ENCODE data around the gene BEAN1. TPM values are rescaled to one million over a fixed set of nuclear protein-coding genes. Genes with fewer than 3 reads are reported as not detected.

BEAN1 gene
- polyA plus RNA-seq, 1 of the 3 experiments (the other 2 are of a cell fraction), result 0.07 TPM

GRCh38 chr16:66478733-66479511 is 51.8 kb downstream of the BEAN1 start (continued):
- TF ChIP-seq ZBTB33 (IDR thresholded peaks at IDR 0.05; ENCODE audit: borderline replicate concordance, low read depth) (no peak), FOSL2 (IDR thresholded peaks at IDR 0.05; ENCODE audit: borderline replicate concordance, low read depth) (no peak)
- TF ChIP-seq, protein P1, sequence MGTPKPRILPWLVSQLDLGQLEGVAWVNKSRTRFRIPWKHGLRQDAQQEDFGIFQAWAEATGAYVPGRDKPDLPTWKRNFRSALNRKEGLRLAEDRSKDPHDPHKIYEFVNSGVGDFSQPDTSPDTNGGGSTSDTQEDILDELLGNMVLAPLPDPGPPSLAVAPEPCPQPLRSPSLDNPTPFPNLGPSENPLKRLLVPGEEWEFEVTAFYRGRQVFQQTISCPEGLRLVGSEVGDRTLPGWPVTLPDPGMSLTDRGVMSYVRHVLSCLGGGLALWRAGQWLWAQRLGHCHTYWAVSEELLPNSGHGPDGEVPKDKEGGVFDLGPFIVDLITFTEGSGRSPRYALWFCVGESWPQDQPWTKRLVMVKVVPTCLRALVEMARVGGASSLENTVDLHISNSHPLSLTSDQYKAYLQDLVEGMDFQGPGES (IDR thresholded peaks at IDR 0.05; ENCODE audit: low read depth, low read length), result no peak
- TF ChIP-seq, protein P2, sequence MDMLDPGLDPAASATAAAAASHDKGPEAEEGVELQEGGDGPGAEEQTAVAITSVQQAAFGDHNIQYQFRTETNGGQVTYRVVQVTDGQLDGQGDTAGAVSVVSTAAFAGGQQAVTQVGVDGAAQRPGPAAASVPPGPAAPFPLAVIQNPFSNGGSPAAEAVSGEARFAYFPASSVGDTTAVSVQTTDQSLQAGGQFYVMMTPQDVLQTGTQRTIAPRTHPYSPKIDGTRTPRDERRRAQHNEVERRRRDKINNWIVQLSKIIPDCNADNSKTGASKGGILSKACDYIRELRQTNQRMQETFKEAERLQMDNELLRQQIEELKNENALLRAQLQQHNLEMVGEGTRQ (IDR thresholded peaks at IDR 0.05; ENCODE audit: borderline replicate concordance, low read depth, low read length), result no peak

DNA sequence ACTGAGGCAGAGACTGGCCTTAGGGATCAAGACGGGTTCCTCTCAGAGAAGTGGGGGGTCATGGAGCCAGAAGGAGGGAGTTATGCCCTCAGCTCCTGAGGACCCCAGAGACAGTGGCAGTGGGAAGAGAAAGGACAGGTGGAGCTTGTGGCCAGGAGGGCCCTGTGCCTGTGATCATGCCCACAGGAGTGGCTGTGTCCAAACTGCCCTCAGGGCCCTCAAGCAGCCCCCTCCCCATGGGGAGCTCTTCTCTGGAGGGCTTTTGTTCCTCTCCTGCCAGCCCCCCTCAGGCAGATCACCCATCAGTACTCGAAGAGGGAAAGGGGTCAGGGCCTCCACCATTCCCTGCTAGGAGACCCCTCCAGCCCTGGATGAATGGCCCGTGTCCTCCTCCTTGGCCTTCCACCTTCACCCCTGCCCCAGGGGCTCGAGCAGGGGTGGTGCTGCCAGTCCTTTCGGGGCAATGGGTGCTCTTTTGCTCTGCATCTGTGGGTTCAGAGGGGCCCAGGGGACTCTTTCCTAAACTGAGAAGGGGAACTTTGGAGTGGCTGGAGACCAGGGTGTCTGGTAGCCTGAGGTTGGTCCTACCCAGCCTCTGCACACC is 52.7 kb downstream of the BEAN1 start:
- no peak for DNase-seq
- no peak for TF ChIP-seq GABPA (IDR thresholded peaks at IDR 0.05; ENCODE audit: low read depth)
- no peak for TF ChIP-seq PBX3 (IDR thresholded peaks at IDR 0.05)
- no peak for TF ChIP-seq POLR2AphosphoS5 (IDR thresholded peaks at IDR 0.05; ENCODE audit: low read depth, low read length)
- TF ChIP-seq, protein P3, sequence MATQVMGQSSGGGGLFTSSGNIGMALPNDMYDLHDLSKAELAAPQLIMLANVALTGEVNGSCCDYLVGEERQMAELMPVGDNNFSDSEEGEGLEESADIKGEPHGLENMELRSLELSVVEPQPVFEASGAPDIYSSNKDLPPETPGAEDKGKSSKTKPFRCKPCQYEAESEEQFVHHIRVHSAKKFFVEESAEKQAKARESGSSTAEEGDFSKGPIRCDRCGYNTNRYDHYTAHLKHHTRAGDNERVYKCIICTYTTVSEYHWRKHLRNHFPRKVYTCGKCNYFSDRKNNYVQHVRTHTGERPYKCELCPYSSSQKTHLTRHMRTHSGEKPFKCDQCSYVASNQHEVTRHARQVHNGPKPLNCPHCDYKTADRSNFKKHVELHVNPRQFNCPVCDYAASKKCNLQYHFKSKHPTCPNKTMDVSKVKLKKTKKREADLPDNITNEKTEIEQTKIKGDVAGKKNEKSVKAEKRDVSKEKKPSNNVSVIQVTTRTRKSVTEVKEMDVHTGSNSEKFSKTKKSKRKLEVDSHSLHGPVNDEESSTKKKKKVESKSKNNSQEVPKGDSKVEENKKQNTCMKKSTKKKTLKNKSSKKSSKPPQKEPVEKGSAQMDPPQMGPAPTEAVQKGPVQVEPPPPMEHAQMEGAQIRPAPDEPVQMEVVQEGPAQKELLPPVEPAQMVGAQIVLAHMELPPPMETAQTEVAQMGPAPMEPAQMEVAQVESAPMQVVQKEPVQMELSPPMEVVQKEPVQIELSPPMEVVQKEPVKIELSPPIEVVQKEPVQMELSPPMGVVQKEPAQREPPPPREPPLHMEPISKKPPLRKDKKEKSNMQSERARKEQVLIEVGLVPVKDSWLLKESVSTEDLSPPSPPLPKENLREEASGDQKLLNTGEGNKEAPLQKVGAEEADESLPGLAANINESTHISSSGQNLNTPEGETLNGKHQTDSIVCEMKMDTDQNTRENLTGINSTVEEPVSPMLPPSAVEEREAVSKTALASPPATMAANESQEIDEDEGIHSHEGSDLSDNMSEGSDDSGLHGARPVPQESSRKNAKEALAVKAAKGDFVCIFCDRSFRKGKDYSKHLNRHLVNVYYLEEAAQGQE (IDR thresholded peaks at IDR 0.05; ENCODE audit: low read depth, low read length), result no peak
- TF ChIP-seq RXRA (IDR thresholded peaks at IDR 0.05; ENCODE audit: borderline replicate concordance, low read depth), result no peak
- TF ChIP-seq MEF2A (IDR thresholded peaks at IDR 0.05; ENCODE audit: borderline replicate concordance, low read depth), result no peak
- TF ChIP-seq TEAD4 (IDR thresholded peaks at IDR 0.05; ENCODE audit: borderline replicate concordance, insufficient read depth), result no peak
- TF ChIP-seq ELF1 (IDR thresholded peaks at IDR 0.05), result no peak
- TF ChIP-seq EP300 (IDR thresholded peaks at IDR 0.05; ENCODE audit: borderline replicate concordance in 1 of 2, low read depth in 1 of 2, low read length in 1 of 2), result no peak
- no peak for TF ChIP-seq SIN3A (IDR thresholded peaks at IDR 0.05; ENCODE audit: borderline replicate concordance, low read depth, low read length)
- TF ChIP-seq RFX5 (IDR thresholded peaks at IDR 0.05; ENCODE audit: low read length), result no peak
- no peak for TF ChIP-seq CHD2 (IDR thresholded peaks at IDR 0.05; ENCODE audit: low read length, partially characterized antibody)
- TF ChIP-seq, protein P1 (IDR thresholded peaks at IDR 0.05; ENCODE audit: low read depth, low read length), result no peak
- WGBS (ENCODE audit: low lambda C conversion rate), result 69% methylated on average over 4 of the region's 5 CpGs

More for the DNA sequence above, 52.7 kb downstream of the BEAN1 start:
- Histone ChIP-seq H4K20me1 (ENCODE audit: insufficient read depth) (no peaks in the 10 kb centered on the region), H3K9me3 (no peaks in the 10 kb centered on the region), H3K4me2 (no peak overlapping the region), H3K36me3 (replicated peaks in 1 of 2; ENCODE audit: control insufficient read depth in 1 of 2, insufficient read depth in 2 of 2, low read length in 1 of 2) (no peaks in the 10 kb centered on the region), H3K79me2 (ENCODE audit: insufficient read depth) (no peaks in the 10 kb centered on the region), H3K4me1 (ENCODE audit: control insufficient read depth in 1 of 2, insufficient read depth in 2 of 2, low read depth in 1 of 2, low read length in 1 of 2) (peaks cover 0 to 2% of the 10 kb centered on the region in 2 experiments; a peak in 1 of 4 replicates), H2AFZ (ENCODE audit: low read depth) (no peak overlapping the region), H3K27me3 (ENCODE audit: insufficient read depth) (no peaks in the 10 kb centered on the region), H3K4me3 (ENCODE audit: low read depth in 2 of 2, low read length in 1 of 2) (no peak overlapping the region), H3K9ac (no peak overlapping the region), H3K27ac (ENCODE audit: low read depth in 2 of 2, low read length in 1 of 2) (no peak overlapping the region), H3F3A (replicated peaks; ENCODE audit: insufficient read depth) (peaks cover 4% of the 10 kb centered on the region), H3K9me2 (no peaks in the 10 kb centered on the region)
- ChIA-PET CTCF (interaction anchor here (0.5 to 22.3 kb wide), 4 partner anchors 12 to 304 kb away, joined by 3 to 299 read pairs (median 3); no protein-coding TSS in a partner anchor), POLR2A (interaction anchor here (1.1 kb wide), 1 partner anchor 73 kb away, joined by 3 read pairs; no protein-coding TSS in a partner anchor)

All from SK-N-SH (cell line).